GM12874 (cell line): ENCODE data around the gene DICER1.

ENCODE experiments used
- CTCF ChIP-seq: IDR thresholded peaks from 2 replicates; pipeline ENCODE4 v1.5.1; 2011; ENCODE audit warnings: low read depth, mild to moderate bottlenecking, control low read depth, low read length, moderate library complexity; ENCODE audit not compliant: insufficient read depth

DICER1 gene

GRCh38 chr14:95126906-95127530 is 30.3 kb downstream of the DICER1 start:
- TF ChIP-seq CTCF: no peak

- TF ChIP-seq CTCF: no peak
Measured at GRCh38 chr14:95125915-95126314, 31.4 kb downstream of the DICER1 start.

- no peak for TF ChIP-seq CTCF
Measured at GRCh38 chr14:95125221-95125620, 32.1 kb downstream of the DICER1 start.

- no peak for TF ChIP-seq CTCF
Measured at GRCh38 chr14:95123891-95124579, 33.3 kb downstream of the DICER1 start.

GRCh38 chr14:95122621-95122945 is 34.7 kb downstream of the DICER1 start:
- no peak for TF ChIP-seq CTCF

- TF ChIP-seq CTCF: no peak
Measured at GRCh38 chr14:95121911-95122620, 35.3 kb downstream of the DICER1 start.

- TF ChIP-seq CTCF: no peak
Measured at GRCh38 chr14:95119336-95119735, 38.0 kb downstream of the DICER1 start.
